ENCODE data around the gene IMMP2L. TPM values are rescaled to one million over a fixed set of nuclear protein-coding genes. Genes with fewer than 3 reads are reported as not detected.

Gene IMMP2L
- total RNA-seq, 2 experiments from 2014 or later = 8.9 to 18.7 TPM

- Mint-ChIP-seq H3K27ac (no peak overlapping the region), H3K27me3 (no peaks in the 10 kb centered on the region), H3K36me3 (ENCODE audit: low read depth) (no peaks in the 10 kb centered on the region), H3K9me3 (no peaks in the 10 kb centered on the region), H3K4me1 (ENCODE audit: low read depth) (peaks cover 17% of the 10 kb centered on the region), H3K4me3 (no peak overlapping the region)
- Histone ChIP-seq H3K4me1 (ENCODE audit: insufficient read depth, low read length) (no peaks in the 10 kb centered on the region), H3K27ac (ENCODE audit: low read depth in 1 of 2, low read length in 2 of 2) (no peak overlapping the region), H3K27me3 (ENCODE audit: control insufficient read depth in 1 of 2, insufficient read depth in 2 of 2, low read length in 2 of 2) (no peaks in the 10 kb centered on the region), H3K36me3 (ENCODE audit: insufficient read depth, low read length) (no peaks in the 10 kb centered on the region), H3K9me3 (ENCODE audit: control insufficient read depth in 1 of 2, insufficient read depth in 1 of 2, low read length in 2 of 2) (no peaks in the 10 kb centered on the region), H3K4me3 (ENCODE audit: low read length) (no peak overlapping the region)
- no peak for TF ChIP-seq CTCF (IDR thresholded peaks at IDR 0.05)
- CTCF ChIA-PET = no interaction called here
- no peak for DNase-seq
- POLR2A ChIA-PET = no interaction called here
- no peak for ATAC-seq (ENCODE audit: poor library complexity)
- intact Hi-C loops (cut with DNase I, micrococcal nuclease) = no loop called here
Measured at GRCh38 chr7:110987127-110987693, 575.1 kb downstream of the IMMP2L start.

DNA sequence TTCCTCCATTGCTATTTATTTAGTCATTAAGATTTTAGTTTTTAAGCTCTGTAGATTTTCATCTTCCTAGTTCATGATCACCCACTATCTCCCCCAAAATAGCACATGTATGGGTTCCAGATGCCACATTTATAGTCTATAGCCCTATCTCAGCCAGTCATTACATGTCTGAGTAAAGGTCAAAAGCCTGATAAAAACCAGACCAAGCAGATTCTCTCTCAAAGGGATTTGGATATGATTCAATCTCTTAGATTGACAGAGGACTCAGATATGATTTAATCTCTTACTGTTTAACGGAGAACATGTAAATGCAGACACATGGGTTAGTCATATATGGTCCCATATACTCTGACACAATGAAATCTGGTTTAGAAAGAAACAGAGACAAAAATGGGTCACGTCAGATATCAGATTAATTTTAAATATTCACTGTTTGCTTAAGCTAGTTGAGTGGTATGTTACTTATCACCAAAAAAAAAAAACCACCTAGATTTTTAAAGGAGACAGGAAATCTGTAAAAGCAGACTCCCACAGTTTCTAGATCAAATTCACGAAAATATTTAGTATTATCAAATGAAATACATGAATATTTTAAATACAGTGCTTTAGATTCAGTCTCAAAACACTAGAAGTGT lies 578.4 kb downstream of the IMMP2L start:
- no peak overlapping the region for H3K4me3 Mint-ChIP-seq
- no peaks in the 10 kb centered on the region for H3K36me3 ChIP-seq (ENCODE audit: insufficient read depth, low read length)
- CTCF ChIA-PET = no interaction called here
- no peak overlapping the region for H3K27ac ChIP-seq (ENCODE audit: low read depth in 1 of 2, low read length in 2 of 2)
- H3K4me3 ChIP-seq (ENCODE audit: low read length) = no peak overlapping the region
- no peak for ATAC-seq (ENCODE audit: poor library complexity)
- no peaks in the 10 kb centered on the region for H3K36me3 Mint-ChIP-seq (ENCODE audit: low read depth)
- intact Hi-C loops (cut with DNase I, micrococcal nuclease) = no loop called here
- H3K27ac Mint-ChIP-seq = no peak overlapping the region
- no peaks in the 10 kb centered on the region for H3K27me3 ChIP-seq (ENCODE audit: control insufficient read depth in 1 of 2, insufficient read depth in 2 of 2, low read length in 2 of 2)
- no peak for TF ChIP-seq CTCF (IDR thresholded peaks at IDR 0.05)
- no peak for DNase-seq
- H3K9me3 ChIP-seq (ENCODE audit: control insufficient read depth in 1 of 2, insufficient read depth in 1 of 2, low read length in 2 of 2) = no peaks in the 10 kb centered on the region
- H3K27me3 Mint-ChIP-seq = no peaks in the 10 kb centered on the region
- peaks cover 2% of the 10 kb centered on the region for H3K9me3 Mint-ChIP-seq
- peaks cover 25% of the 10 kb centered on the region for H3K4me1 Mint-ChIP-seq (ENCODE audit: low read depth)
- no peaks in the 10 kb centered on the region for H3K4me1 ChIP-seq (ENCODE audit: insufficient read depth, low read length)
- POLR2A ChIA-PET = no interaction called here

DNA sequence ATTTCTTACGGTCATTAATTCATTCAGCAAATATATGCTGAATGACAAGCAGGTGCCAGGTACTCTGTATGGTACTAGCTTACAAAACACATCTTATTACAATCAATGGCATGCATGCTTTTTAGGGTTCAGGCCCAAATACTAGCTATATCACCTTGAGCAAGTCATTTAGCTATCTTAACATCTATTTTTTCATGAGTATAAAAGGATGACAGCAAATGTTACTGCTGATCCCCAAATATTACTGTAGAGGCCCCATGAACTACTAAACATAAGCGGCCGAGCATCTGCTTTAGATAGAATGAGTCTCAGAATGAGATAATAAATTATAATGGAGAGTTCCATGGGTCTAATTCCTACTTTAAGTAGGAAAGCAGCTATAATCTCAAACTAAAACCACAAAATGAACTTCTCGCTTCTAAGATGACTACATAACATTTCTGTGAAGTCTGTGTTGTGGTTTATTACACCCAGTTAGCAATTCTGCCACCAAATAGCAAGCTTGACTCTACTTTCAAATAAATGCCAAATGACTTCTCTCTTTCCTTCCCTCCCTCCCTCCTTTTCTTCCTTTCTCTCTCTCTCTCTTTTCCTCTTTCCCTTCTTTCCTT lies 585.1 kb downstream of the IMMP2L start:
- Mint-ChIP-seq H3K9me3 (peaks cover 2% of the 10 kb centered on the region), H3K4me3 (peak overlapping the region; percentile 42), H3K27me3 (no peaks in the 10 kb centered on the region), H3K36me3 (ENCODE audit: low read depth) (no peaks in the 10 kb centered on the region), H3K27ac (peak overlapping the region; percentile 80), H3K4me1 (ENCODE audit: low read depth) (peaks cover 47% of the 10 kb centered on the region)
- no peak for TF ChIP-seq CTCF (IDR thresholded peaks at IDR 0.05)
- H3K4me1 ChIP-seq (ENCODE audit: insufficient read depth, low read length) = no peaks in the 10 kb centered on the region
- H3K4me3 ChIP-seq (ENCODE audit: low read length) = no peak overlapping the region
- H3K27ac ChIP-seq (ENCODE audit: low read depth in 1 of 2, low read length in 2 of 2) = no peak overlapping the region
- no peaks in the 10 kb centered on the region for H3K9me3 ChIP-seq (ENCODE audit: control insufficient read depth in 1 of 2, insufficient read depth in 1 of 2, low read length in 2 of 2)
- ChIA-PET CTCF (no interaction called here), POLR2A (interaction anchor here (0.8 to 1.5 kb wide), 6 partner anchors 9 to 106 kb away, joined by 3 to 9 read pairs (median 4); no protein-coding TSS in a partner anchor)
- peak in 3 of 14 experiments; percentile 34 to 38 (median 38) for DNase-seq
- intact Hi-C loops (cut with DNase I, micrococcal nuclease) = loop anchor here in 1 of 2 experiments (5.0 kb wide), 1 partner anchor 50 kb away; no protein-coding TSS in a partner anchor
- ATAC-seq (ENCODE audit: poor library complexity) = peak; percentile 64
- H3K36me3 ChIP-seq (ENCODE audit: insufficient read depth, low read length) = no peaks in the 10 kb centered on the region
- H3K27me3 ChIP-seq (ENCODE audit: control insufficient read depth in 1 of 2, insufficient read depth in 2 of 2, low read length in 2 of 2) = no peaks in the 10 kb centered on the region
